K562 (cell line): Measurements from ENCODE around the gene TBR1. TPM values are rescaled to one million over a fixed set of nuclear protein-coding genes. Genes with fewer than 3 reads are reported as not detected.

Source experiments
- ATAC-seq: fragments of 200-7000 bp; cut with Tn5 transposase; 3 replicates; pipeline ENCODE4 v1.9.1; 2020; ENCODE audit warnings: moderate library complexity
- BruUV-seq: library from RNA; stranded (reverse); fragments of 400-500 nt; replicated peaks from 2 replicates; lab custom pipeline; 2021; lab: Mats Ljungman, UMichigan
- CTCF ChIA-PET: fragments of 300-600 bp; formaldehyde crosslinking; extraction: SDS; loops from one replicate; lab custom pipeline; 2021; ENCODE audit warnings: low intra/inter-chr PET ratio; lab: Yijun Ruan, JAX
- POLR2A ChIA-PET: fragments of 300-600, 350-650 bp; sonication (Branson Sonifier 250); formaldehyde crosslinking; extraction: SDS; loops from one replicate; lab custom pipeline; 2021; ENCODE audit warnings: antibody characterized with exemption, inconsistent platforms; lab: Yijun Ruan, JAX
- DNase-seq, 4 experiments: peaks; one replicate each; pipeline versions ENCODE4 v3.0.0 to v3.0.0-alpha.2; 2011 to 2018; ENCODE audit warnings: low spot score in 3 of 4, mixed read lengths in 3 of 4; ENCODE audit errors: extremely low read depth in 1 of 4
- FAIRE-seq: peaks from 2 replicates; lab custom pipeline; 2011; peaks lifted over from hg19 to GRCh38; lab: Jason Lieb, UNC
- H2AFZ ChIP-seq: 2 replicates; pipeline ENCODE4 v1.6.0; 2011; ENCODE audit warnings: low read depth, low read length, control low read depth, inconsistent platforms
- H3K27ac ChIP-seq: fragments of 200-600 bp; 3 replicates; pipeline ENCODE4 v1.8.0; 2011; ENCODE audit warnings: low read depth, mild to moderate bottlenecking, control low read depth, inconsistent platforms, low read length, moderate library complexity, mixed read lengths; ENCODE audit errors: extremely low read depth
- H3K27me3 ChIP-seq, 2 experiments: fragments of 300-600 bp in 1 of 2; 2 replicates in 1 of 2; 3 replicates in 1 of 2; pipeline versions ENCODE4 v1.6.0 to v1.8.0; 2011; ENCODE audit warnings: inconsistent platforms in 2 of 2, low read length in 2 of 2, mild to moderate bottlenecking in 1 of 2, mixed read lengths in 1 of 2, moderate library complexity in 1 of 2; ENCODE audit not compliant: control insufficient read depth in 2 of 2, insufficient read depth in 2 of 2
- H3K36me3 ChIP-seq: fragments of 300-600 bp; 3 replicates; pipeline ENCODE4 v1.8.0; 2011; ENCODE audit warnings: mild to moderate bottlenecking, low read length, inconsistent platforms; ENCODE audit not compliant: control insufficient read depth, insufficient read depth
- H3K4me1 ChIP-seq, 2 experiments: fragments of 200-600 bp in 1 of 2; replicated peaks in 1 of 2; 2 replicates in 1 of 2; 3 replicates in 1 of 2; pipeline versions ENCODE4 v1.5.1 to v1.8.0; 2011; ENCODE audit warnings: inconsistent platforms in 2 of 2, low read length in 2 of 2, mild to moderate bottlenecking in 1 of 2, mixed read lengths in 1 of 2, moderate library complexity in 1 of 2; ENCODE audit not compliant: control insufficient read depth in 2 of 2, insufficient read depth in 2 of 2
- H3K4me2 ChIP-seq: 2 replicates; pipeline ENCODE4 v1.6.1; 2011; ENCODE audit warnings: low read length, control low read depth, inconsistent platforms, mixed read lengths; ENCODE audit not compliant: insufficient read depth
- H3K4me3 ChIP-seq: fragments of 200-600 bp; sonication (generic), shearing (Covaris generic); 2 replicates; pipeline ENCODE4 v1.5.1; 2016; ENCODE audit warnings: control low read depth, inconsistent platforms
- H3K79me2 ChIP-seq: fragments of 200-600 bp; 3 replicates; pipeline ENCODE4 v1.8.0; 2011; ENCODE audit warnings: low read length, inconsistent platforms; ENCODE audit not compliant: control insufficient read depth, insufficient read depth
- H3K9ac ChIP-seq, 2 experiments: 2 replicates each; pipeline versions ENCODE4 v1.6.0 to v1.6.1; 2011; ENCODE audit warnings: low read depth in 2 of 2, low read length in 2 of 2, control low read depth in 1 of 2, inconsistent platforms in 1 of 2, mild to moderate bottlenecking in 1 of 2, mixed read lengths in 1 of 2; ENCODE audit not compliant: insufficient read depth in 1 of 2
- H3K9me1 ChIP-seq: one replicate; pipeline ENCODE4 v1.6.0; 2011; ENCODE audit warnings: inconsistent platforms, mild to moderate bottlenecking, low read length, moderate library complexity; ENCODE audit not compliant: control insufficient read depth, insufficient read depth
- H3K9me3 ChIP-seq: replicated peaks from 2 replicates; pipeline ENCODE4 v1.5.1; 2011; ENCODE audit warnings: low read depth, low read length, inconsistent platforms; ENCODE audit not compliant: control insufficient read depth, insufficient read depth
- H4K20me1 ChIP-seq: replicated peaks from 2 replicates; pipeline ENCODE4 v1.6.1; 2011; ENCODE audit warnings: low read length, inconsistent platforms, mixed read lengths; ENCODE audit not compliant: control insufficient read depth, insufficient read depth
- E2F3 ChIP-seq: fragments of 250-450 bp; sonication (Bioruptor Pico); IDR thresholded peaks from 2 replicates; pipeline ENCODE4 v1.4.0; 2020; ENCODE audit warnings: mild to moderate bottlenecking
- ELF4 ChIP-seq: fragments of 450-650 bp; formaldehyde crosslinking; IDR thresholded peaks from 2 replicates; pipeline ENCODE4 v1.4.0; 2022; ENCODE audit warnings: missing genetic modification characterization
- HCFC1 ChIP-seq: IDR thresholded peaks from 2 replicates; pipeline ENCODE4 v1.6.1; 2012; ENCODE audit warnings: low read depth, low read length, improper control_type of control experiment
- MAZ ChIP-seq, 2 experiments: fragments of 450-650 bp in 1 of 2; sonication (generic) in 1 of 2; formaldehyde crosslinking; IDR thresholded peaks in 1 of 2; conservative IDR thresholded peaks in 1 of 2; 2 replicates each; pipeline versions ENCODE4 v1.4.0 to v1.5.0; 2020; ENCODE audit warnings: mild to moderate bottlenecking in 1 of 2, missing genetic modification reagents in 1 of 2
- MBD2 ChIP-seq: sonication (generic); IDR thresholded peaks from 2 replicates; pipeline ENCODE4 v1.6.1; 2016; ENCODE audit warnings: low read depth, borderline replicate concordance
- NEUROD1 ChIP-seq: fragments of 150-350 bp; IDR thresholded peaks from 2 replicates; pipeline ENCODE4 v1.6.1; 2014; ENCODE audit warnings: borderline replicate concordance, low read length, low read depth; ENCODE audit not compliant: partially characterized antibody
- SMAD1 ChIP-seq: fragments of 150-350 bp; IDR thresholded peaks from 2 replicates; pipeline ENCODE4 v1.6.1; 2014; ENCODE audit warnings: low read length, low read depth; ENCODE audit not compliant: partially characterized antibody
- SP2 ChIP-seq: IDR thresholded peaks from 2 replicates; pipeline ENCODE4 v1.6.1; 2011; ENCODE audit warnings: mild to moderate bottlenecking, low read depth, low read length, moderate library complexity; ENCODE audit not compliant: poor library complexity, severe bottlenecking; ENCODE audit errors: extremely low read depth
- TRIM28 ChIP-seq: fragments of 450-650 bp; IDR thresholded peaks from 2 replicates; pipeline ENCODE4 v1.6.1; 2017
- ZBTB8A ChIP-seq: fragments of 450-650 bp; IDR thresholded peaks from 2 replicates; pipeline ENCODE4 v1.6.1; 2018; ENCODE audit warnings: mild to moderate bottlenecking, moderate library complexity; ENCODE audit not compliant: partially characterized antibody
- WGBS: fragments of 100-300 bp; shearing (Covaris generic); methylation state at CpG from one replicate; pipeline ENCODE4 v1.1.6; 2016; ENCODE audit warnings: low coverage, mixed read lengths; ENCODE audit not compliant: insufficient coverage; ENCODE audit errors: missing lambda C conversion rate; 5-methylcytosine and 5-hydroxymethylcytosine counted together
- in situ Hi-C: fragments of 300-500 bp; cut with MboI; formaldehyde crosslinking; loops from 4 replicates; pipeline ENCODE4 v1.15.0; 2018; ENCODE audit warnings: inconsistent platforms, mixed read lengths
- intact Hi-C: fragments of 100-400 bp; cut with micrococcal nuclease; formaldehyde crosslinking; loops from 2 replicates; pipeline ENCODE4 v1.14.2; 2022
- polyA plus RNA-seq, 8 experiments: library from polyadenylated mRNA; depleted of rRNA in 4 of 8; stranded (reverse) in 5 of 8; unstranded in 3 of 8; fragments of >200 nt; fragmentation: Nextera tagmentation in 2 of 8; fragmentation: Illumina TruSeq in 1 of 8; extraction: Ambion mirVana in 2 of 8; extraction: Trizol in 1 of 8; gene quantifications; 2 replicates each; pipeline versions ENCODE4 v1.2.1 to v1.2.3, GENCODE V29; 2011 to 2014; ENCODE audit warnings: inconsistent platforms in 1 of 8, missing spikeins in 1 of 8
- total RNA-seq, 7 experiments: library from RNA; depleted of rRNA in 6 of 7; stranded (reverse); fragments of >200 nt in 6 of 7; fragmentation: Illumina TruSeq in 2 of 7; extraction: Trizol in 2 of 7; gene quantifications; 2 replicates each; pipeline versions ENCODE4 v1.2.1 to v1.2.3, GENCODE V29; 2011 to 2021; ENCODE audit warnings: low replicate concordance in 1 of 7
- TF ChIP-seq, protein P1 (sequence below): fragments of 250-450 bp; sonication (Bioruptor Pico); IDR thresholded peaks from 2 replicates; pipeline ENCODE4 v1.8.0; 2021; ENCODE audit warnings: moderate library complexity, mild to moderate bottlenecking, inconsistent platforms
- TF ChIP-seq, protein P2 (sequence below), 3 experiments: IDR thresholded peaks in 2 of 3; conservative IDR thresholded peaks in 1 of 3; 2 replicates each; pipeline ENCODE4 v1.5.1; 2011 to 2012; ENCODE audit warnings: low read length in 3 of 3, mild to moderate bottlenecking in 3 of 3, control low read depth in 2 of 3, improper control_type of control experiment in 1 of 3, inconsistent platforms in 1 of 3, low read depth in 1 of 3, mixed read lengths in 1 of 3, moderate library complexity in 1 of 3; ENCODE audit not compliant: insufficient read depth in 2 of 3
- TF ChIP-seq, protein P3 (sequence below): fragments of 250-450 bp; sonication (Bioruptor Pico); IDR thresholded peaks from 2 replicates; pipeline ENCODE4 v1.5.0; 2021; ENCODE audit warnings: mild to moderate bottlenecking, moderate library complexity

Gene TBR1
- total and polyA plus RNA-seq, 9 of the 15 experiments (the other 6 are each of a cell fraction or from before 2014, with no cell fraction given): 0.01 to 0.09 TPM; not detected in 7

DNA sequence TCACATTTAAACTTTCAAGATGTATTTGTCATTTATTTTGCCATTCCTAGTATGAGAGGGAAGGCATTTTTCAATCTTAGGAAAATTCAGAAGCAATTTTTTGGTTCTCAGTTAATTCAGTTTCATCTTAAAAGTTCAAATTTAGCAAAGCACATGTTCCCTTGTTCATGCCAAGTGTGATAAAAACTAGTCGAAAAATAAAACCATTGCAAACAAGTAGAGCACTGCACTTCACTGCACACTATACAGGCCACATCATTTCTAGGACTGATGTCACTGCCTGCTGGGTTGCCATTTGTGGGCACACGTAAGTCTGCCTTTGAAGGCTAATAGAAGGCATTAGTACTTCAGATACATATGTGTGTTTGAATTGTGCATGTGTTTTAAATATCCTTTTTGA, 14.3 kb downstream of the TBR1 start:
- Histone ChIP-seq H3K4me2 (no peak overlapping the region), H4K20me1 (no peaks in the 10 kb centered on the region), H3K9me1 (no peaks in the 10 kb centered on the region), H2AFZ (no peak overlapping the region), H3K9ac (no peak overlapping the region), H3K9me3 (no peaks in the 10 kb centered on the region), H3K4me3 (no peak overlapping the region), H3K36me3 (no peaks in the 10 kb centered on the region), H3K27me3 (peaks cover 22 to 23% of the 10 kb centered on the region in 2 experiments; a peak in 4 of 5 replicates), H3K27ac (no peak overlapping the region), H3K79me2 (no peaks in the 10 kb centered on the region), H3K4me1 (peaks cover 0 to 12% of the 10 kb centered on the region in 2 experiments; a peak in 2 of 5 replicates)
- no TSS peak for BruUV-seq
- CTCF ChIA-PET: no interaction called here
- WGBS: 0% methylated on average over 2 of the region's 2 CpGs
- no peak for DNase-seq
- intact Hi-C loops: no loop called here
- POLR2A ChIA-PET: no interaction called here
- in situ Hi-C loops: no loop called here
- TF ChIP-seq TRIM28: no peak
- no peak for TF ChIP-seq MBD2
- no peak for TF ChIP-seq ZBTB8A
- TF ChIP-seq, protein P1, sequence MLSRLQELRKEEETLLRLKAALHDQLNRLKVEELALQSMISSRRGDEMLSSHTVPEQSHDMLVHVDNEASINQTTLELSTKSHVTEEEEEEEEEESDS: no peak
- no peak for TF ChIP-seq MAZ (CRISPR knock-in tag; conservative IDR thresholded peaks at IDR 0.05 in 1 of 2, IDR thresholded peaks at IDR 0.05 in 1 of 2)
- TF ChIP-seq, protein P2, sequence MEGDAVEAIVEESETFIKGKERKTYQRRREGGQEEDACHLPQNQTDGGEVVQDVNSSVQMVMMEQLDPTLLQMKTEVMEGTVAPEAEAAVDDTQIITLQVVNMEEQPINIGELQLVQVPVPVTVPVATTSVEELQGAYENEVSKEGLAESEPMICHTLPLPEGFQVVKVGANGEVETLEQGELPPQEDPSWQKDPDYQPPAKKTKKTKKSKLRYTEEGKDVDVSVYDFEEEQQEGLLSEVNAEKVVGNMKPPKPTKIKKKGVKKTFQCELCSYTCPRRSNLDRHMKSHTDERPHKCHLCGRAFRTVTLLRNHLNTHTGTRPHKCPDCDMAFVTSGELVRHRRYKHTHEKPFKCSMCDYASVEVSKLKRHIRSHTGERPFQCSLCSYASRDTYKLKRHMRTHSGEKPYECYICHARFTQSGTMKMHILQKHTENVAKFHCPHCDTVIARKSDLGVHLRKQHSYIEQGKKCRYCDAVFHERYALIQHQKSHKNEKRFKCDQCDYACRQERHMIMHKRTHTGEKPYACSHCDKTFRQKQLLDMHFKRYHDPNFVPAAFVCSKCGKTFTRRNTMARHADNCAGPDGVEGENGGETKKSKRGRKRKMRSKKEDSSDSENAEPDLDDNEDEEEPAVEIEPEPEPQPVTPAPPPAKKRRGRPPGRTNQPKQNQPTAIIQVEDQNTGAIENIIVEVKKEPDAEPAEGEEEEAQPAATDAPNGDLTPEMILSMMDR (IDR thresholded peaks at IDR 0.05 in 2 of 3, conservative IDR thresholded peaks at IDR 0.05 in 1 of 3; ENCODE audit: insufficient read depth in 2 of 3, low read depth in 1 of 3, low read length in 3 of 3): no peak
- no peak for TF ChIP-seq ELF4 (CRISPR knock-in tag)
- TF ChIP-seq HCFC1: no peak
- TF ChIP-seq NEUROD1: no peak
- TF ChIP-seq, protein P3, sequence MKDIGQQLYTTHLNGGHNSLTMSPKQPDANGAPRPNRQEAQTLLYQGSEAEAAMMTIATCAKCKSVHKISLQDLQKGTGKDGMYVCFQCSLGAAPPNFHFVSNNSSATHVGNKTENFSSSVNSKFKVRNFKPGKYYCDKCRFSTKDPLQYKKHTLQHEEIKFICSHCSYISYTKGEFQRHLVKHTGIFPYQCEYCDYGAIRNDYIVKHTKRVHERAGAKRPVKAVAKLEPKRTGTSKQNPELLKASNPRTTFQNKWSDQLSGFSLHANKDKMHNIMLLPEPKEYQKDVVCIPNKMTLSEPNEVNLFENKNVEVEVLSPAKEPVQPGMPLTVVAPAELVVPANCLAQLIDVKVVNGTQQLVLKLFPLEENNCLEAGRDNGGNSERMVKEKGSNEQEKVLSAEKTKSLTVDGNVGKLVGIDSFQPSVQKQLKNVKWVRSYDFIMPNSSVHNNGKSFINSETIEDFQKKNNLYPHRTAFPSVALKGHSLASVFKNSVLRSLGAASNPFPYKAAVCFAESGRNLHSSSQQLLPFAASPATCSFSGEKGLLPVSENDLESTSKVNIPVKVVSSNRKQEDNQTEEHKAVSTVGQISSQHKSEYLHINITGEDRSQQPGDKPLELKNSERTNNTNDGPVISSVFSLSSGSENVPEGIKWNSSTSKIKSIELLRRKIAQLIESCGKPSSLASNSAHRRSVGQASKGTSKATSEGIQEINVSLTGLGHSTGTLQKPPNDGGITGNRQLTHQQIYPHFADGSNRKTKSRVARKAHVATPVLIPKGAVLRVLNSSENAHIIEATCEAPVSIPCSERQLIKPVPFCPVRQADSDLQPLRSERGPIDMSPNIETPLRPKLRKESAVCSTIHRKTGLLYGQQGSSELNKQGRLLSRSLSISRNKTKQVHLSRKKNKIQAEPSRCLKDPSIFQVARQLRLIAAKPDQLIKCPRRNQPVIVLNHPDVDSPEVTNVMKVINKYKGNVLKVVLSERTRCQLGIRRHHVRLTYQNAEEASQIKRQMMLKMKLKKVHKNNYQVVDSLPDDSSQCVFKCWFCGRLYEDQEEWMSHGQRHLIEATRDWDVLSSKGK (CRISPR knock-in tag): no peak
- TF ChIP-seq E2F3 (CRISPR knock-in tag): no peak
- TF ChIP-seq SP2: no peak
- no peak for TF ChIP-seq SMAD1
- no peak; the same call in 2 of the 3 replicates for ATAC-seq
- peak; percentile 23 for FAIRE-seq
